Anterior cingulate cortex (tissue), 58 donors: Measurements from ENCODE around the gene DPH5.
"Not testable (repeated sequence)": the region's sequence is repeated elsewhere in the genome, so short reads cannot be mapped to it uniquely, and the experiment has no call there.

Experiments used
- DNase-seq, 58 donors: peaks; one replicate each; lab custom pipeline; 2025; lab: John Stamatoyannopoulos, UW

Gene DPH5

DNA sequence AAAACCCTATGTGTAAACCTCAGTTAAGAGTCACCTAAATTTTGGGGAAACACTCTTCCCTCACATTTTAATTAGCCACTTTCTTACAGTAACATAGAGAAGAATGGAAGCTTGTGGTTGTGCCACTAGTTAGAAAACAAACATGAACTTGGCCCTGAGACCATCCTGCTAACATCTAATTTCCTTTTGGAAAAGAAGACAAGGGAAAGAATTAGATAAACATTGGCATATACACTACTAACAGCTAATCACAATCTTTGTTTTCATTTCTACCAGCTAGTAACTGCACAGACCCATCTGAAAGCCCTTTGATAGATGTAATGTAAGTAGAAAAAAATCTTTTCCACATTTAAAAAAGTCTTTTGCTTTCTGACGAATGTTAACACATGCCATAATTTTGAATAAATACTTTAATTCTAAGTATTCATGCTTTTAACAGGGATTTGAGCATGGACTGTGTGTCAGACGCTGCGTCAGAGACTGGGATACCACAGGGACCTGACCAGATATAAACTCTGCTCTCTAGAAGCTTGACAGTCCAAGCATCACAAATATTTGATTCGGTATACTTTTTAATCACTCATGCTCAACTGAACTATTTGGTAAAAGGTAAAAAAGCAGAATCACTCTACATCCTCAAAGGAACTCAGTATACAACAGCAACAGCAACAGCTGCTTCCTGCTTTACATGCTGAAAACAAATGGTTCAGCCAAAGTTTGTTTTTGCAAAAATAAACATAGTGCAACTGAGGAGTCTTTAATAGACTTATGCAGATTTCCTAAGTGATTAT lies 30.2 kb downstream of the DPH5 start:
- DNase-seq = no peak

DNA sequence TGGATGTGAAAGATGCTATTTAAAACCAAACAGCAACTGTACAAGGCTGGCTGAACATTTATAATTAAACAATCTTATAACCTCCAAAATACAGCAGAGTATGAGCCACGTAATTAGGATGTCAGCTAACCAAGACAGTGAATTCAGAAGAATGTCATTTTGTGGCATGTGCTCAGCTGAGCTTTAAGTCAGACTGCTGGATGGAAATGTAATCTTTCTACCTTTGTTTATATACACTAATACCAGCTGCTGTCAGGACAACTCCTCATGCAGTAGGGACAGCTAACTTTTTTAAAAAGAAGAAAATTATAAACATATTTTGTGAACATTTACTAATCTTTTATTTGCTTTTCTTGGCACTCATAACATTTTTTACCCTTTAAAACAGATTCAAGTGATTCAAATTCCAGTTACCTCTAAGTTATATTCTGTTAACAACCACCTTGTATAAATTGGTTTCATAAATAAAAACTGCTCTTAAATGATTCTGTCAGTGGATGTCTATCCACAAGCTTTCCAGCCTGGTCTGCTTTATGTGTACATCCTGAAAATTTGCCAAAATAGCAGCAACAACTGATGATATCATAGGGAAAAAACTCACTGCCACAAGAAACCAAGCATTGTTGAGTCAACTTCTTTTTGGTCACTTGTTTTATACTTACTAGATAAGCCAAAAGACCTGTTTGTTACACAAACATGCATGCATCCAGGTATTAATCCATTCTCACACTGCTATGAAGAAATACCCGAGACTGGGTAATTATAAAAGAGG lies 36.1 kb downstream of the DPH5 start:
- no peak for DNase-seq

DNA sequence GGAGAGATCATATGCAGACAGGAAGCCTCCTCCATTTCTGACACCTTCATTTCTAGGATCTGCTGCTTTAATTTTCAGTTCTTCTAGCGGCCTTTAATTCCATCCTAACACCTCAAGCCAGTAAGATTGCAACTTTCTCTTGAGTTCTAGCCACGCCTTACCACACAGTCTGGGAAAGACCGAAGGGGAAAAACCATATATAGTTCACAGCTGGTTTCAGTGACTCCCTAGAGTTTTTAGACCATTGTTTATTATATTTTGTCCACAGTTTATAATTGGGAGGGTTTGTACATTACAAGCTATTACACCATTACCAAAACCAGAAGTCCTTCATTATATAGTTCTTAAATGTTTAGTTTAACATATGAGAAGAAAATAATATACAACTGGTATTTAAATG lies 37.5 kb downstream of the DPH5 start:
- DNase-seq = no peak

DNA sequence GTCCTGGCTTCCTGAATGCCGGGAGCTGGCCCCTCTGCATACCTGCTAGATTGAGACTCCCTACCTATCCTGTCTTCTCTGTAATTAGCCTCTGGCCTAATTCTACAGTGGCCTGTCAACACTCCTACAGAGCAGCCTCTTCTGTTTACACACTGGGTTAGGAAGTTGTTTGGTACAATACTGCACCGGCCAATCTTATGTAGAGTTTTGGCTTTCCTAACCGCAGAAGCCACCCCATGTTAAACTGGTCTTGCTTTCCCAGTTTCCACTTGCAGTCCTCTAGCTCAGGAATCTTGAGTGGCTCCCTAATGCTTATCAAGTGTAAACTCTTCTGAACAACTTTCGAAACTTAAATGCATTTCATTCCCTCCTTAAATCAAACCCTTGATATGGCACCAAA lies 42.8 kb downstream of the DPH5 start:
- no peak for DNase-seq

DNA sequence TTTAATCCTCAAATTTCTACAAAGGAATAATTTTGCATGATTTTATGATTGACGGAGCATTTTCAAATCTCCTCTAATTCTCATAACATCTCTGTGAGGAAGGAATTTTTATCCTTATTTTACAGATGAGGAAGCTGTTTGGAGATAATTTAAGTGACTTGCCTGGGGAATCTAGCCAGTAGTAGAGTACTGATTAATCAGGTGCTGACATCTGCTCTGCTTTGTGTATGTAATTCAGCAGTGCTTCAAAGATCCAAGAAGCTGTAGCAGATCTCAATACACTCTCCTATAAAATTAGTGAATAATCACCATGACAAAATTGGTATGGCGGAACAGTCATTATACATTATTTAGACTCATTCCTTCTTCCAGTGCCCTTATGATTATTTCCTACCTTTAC lies 46.0 kb downstream of the DPH5 start:
- no peak for DNase-seq

DNA sequence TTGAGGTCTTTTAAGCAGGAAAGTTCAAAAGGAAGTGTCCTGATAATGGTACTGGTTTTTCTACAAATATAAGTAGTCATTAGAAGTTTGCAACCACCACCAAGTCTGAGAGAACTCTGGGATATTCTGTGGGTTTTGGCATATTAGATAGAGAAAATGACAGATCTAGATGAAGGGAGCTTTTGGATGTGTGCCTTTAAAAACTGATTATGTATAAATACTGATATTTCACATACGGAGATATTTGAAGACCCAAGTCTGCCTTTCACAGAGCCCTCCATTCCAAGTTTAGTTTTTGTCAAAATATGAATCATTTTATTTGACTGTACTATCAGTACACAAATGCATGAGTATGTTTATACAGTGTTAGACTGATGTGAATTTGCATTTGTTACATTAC lies 48.6 kb downstream of the DPH5 start:
- DNase-seq = no peak

DNA sequence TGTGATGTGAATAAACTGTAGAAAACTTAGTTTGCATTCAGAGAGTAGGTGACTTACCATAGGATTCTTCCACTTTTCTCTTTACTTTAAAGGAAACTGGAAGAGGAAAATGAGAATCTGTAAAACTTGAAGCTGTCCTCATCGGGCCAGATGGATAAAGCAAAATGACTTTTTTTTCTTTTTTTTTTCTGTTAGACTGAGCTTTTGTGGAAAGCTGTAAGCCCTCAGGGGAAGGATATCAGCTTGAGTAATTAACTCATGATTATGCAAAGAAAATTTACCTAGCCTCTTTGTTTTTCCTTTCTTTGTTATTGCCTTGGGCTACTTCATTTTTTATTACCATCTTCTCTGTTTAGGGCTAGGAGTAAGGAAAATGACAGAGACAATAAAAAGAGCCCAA lies 53.4 kb downstream of the DPH5 start:
- no peak for DNase-seq

DNA sequence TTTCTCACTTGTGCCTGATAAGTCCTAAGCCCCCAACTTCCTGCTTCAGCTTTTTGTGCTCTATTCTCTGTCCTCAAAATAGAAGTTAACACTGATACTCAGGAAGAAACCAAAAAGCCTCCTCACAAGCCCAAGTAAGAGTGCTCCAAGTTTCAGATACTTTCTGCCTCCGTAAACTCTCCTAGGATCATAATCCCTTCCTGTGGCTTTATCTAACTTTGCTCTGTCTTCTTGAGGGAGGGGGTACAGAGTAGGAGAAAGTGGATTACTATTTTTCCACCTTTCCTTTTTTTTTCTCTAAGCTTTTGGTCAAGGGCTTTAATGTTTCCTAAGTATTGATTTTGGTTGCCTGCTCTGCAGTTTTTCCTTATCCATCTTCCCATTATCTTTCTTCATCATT lies 54.6 kb downstream of the DPH5 start:
- no peak for DNase-seq

DNA sequence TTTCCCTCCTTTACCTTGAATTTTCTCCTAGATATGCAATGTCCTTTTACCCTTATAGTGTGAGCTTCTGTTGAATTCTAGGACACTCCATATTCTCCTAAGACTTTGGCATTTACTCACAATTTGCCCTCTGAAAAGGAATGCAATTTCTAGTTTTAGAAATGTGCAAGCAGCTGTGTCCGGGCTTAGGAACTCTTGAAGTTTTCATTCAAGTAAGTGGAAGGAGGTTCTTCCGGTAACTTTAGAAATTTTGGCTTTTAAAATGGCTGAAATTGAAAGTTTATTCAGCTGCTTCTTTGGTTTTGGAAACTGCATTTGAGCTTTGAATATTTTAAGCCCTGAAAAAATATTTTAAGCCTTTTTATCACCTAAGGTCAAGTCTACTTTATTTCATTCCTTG lies 56.3 kb downstream of the DPH5 start:
- no peak for DNase-seq

DNA sequence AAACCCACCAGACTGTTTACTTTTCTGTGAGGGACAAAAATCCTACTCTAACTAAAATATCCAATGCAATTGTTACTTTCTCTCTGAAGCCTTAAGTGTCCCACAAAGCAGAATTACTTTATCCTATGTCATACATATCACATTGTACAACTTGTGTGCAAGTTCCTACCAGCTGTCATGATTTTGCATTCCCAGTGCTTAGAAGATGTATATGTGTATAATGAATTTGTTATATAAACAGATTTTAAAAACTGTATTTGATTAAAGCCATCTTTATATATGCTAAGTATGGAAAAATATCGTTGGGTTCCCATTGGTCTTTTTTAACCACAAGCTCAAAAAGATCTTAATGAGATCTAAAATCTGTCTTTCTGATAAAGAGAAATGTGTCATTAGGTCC lies 57.0 kb downstream of the DPH5 start:
- DNase-seq = no peak

DNA sequence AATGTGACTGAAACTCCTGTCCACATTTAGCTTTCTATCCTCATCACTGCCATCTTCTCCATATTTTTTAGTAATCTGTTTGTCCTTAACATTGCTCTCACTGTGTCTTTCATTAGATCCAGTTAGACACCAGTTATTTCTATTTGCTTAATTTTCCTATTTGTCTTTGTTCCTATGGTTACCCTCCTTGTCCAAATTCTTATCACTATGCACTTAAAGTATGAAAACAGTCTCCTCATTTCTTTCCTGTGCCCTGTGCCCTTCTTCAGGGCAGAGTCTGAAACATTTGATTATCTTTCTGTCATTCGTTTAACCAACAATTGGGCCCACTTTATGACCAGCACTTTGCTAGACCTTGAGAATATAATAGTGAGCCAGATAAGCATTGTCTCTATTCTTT lies 65.5 kb downstream of the DPH5 start:
- no peak for DNase-seq

DNA sequence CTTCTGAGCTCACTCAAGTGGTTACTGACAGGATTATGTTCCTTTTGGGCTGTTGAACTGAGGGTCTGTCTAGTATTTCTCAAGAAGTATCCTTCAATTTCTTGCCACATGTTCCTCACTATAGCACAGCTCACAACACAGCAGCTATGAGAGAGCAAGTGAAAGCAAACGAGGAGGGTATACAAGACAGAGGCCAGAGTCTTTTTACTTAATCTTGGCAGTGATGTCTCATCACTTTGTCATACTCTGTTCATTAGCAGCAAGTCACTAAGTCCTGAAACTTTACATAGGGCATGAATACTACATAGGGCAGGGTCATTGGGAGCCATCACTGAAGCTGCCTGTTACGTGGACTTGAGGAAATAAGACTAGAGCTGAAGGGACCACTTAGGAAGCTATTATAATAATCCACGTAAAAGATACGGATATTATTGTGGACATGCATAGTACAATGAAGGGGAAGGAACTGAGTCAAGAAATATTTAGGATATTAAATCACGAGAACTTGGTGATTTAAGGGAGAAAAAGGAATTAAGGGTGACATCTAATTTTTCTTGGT lies 66.0 kb downstream of the DPH5 start:
- no peak for DNase-seq

DNA sequence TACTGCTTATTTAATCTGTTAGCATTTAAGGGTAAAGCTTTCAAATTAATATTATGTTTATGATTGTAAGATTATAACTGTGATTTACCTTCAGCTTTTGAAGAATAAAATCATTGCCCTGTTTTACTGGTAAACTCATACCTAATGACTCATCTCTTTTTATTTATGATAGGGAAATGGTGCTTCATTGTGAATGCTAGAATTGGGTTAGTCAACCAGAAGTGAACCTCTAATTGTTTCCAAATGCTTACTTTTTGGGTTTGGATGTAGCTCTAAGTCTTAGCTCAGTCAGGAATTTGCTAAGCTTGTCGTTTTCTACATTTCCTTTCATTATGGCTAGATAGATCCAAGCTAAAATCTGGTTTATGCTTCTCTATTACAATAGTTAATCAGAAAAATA lies 70.3 kb downstream of the DPH5 start:
- DNase-seq = no peak

DNA sequence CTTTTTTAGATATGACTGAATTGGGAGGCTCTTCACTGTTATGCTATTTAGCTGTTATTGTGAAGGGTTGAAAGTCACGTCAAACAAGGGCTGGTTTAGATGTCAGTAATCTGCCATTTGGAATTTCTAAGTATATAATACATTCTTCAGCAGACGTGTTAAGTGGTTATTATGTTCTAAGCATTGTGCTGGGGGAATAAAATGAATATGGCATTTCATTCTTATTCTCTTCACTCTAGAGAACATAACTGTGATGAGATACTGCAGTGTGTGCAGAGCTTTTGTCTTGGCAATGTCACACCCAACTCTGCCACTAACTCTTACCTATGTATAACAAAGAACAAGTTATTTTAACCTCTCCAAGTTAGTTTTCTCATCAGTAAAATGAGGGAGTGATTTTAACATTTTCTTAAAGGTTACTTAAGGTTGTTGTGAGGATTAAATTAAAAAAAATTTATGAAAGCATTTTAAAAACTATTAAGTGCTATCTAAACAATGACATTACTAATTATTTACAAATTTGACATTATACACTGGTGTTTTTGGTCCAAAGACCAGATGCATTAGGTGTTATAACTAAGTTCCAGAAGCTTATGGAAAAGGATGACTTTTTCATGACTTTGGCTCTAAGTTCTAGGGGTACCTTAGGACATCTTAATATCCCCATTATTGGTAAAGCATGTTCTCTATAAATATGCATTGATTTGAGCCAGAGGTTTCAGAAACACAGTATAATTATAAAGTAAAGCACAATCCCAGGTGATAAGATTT lies 71.4 kb downstream of the DPH5 start:
- DNase-seq = no peak

DNA sequence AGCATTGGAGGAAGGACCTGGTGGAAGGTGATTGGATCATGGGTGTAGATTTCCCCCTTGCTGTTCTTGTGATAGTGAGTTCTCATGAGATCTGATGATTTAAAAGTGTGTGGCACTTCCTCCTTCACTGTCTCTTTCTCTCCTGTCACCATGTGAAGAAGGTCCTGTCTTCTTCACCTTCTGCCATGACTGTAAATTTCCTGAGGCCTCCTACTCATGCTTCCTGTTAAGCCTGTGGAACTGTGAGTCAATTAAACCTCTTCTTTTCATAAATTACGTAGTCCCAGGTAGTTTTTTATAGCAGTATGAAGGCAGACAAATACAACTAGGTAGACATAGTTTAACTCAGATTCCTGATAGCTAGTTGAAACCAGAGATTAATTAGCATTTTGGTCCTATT lies 72.6 kb downstream of the DPH5 start:
- DNase-seq = not testable (repeated sequence)

DNA sequence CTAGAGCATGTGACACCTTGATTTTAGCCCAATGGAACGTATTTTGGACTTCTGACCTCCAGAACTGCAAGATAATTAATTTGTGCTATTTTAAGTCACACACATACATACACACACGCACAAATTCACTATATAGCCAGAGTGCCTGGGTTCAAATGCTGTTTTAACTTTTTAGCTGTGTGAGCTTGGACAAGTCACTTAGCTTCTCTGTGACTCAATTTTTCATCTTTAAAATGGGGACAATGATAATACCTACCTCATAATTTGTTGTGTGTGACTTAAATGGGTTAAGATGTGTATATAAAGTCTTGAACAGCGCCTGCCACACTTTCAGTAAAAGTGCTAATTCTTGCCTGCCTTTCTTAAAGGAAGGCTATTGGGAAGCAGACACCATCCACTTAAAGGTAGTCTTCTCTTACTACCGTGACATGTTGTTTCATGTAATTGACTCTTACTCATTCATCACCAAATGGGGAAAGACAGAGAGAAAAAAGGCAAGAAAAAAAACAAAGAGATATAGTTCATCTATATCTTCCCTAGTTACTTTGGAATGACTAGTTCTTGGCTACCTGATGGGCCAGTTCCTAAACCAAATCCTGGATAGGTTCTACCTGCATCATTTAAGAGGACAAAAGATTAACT lies 73.4 kb downstream of the DPH5 start:
- DNase-seq = no peak

DNA sequence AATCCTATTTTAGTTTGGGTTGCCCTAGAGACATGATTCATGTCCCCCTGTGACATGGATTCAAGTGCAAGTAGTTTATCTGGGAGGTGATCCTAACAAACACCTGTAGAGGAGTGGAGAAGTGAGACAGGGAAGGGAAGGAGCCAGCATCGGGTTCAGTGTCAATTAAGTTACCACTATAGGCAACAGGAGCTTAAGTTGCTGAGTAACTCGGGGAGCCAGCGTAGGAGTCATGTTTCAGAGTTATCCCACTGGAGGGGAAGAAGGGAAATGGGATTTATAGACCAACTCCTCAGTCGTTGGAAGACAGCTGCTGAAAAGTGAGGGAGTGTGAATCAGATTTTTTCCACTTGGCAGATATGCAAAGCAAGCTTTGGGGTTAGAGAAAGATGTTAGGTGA lies 74.8 kb downstream of the DPH5 start:
- DNase-seq = no peak

DNA sequence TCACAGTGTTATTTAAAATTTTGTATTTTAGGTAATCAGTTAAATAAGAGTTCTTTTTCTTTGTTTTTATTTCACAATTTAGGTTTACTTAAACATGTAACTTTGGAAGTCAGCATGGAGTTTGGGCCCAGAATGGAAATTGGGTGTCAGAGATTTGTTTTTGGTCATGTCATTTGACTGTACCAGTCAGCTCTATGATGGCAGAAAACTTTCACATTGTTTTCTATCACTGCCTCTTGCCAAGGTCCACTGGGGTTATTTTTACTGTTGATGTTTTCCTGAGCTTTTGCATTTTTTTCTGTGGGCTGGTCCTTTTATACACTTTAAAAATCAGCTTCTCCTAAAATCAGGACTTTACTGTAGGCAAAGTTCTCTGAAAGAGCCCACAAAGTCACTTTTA lies 75.2 kb downstream of the DPH5 start:
- no peak for DNase-seq

DNA sequence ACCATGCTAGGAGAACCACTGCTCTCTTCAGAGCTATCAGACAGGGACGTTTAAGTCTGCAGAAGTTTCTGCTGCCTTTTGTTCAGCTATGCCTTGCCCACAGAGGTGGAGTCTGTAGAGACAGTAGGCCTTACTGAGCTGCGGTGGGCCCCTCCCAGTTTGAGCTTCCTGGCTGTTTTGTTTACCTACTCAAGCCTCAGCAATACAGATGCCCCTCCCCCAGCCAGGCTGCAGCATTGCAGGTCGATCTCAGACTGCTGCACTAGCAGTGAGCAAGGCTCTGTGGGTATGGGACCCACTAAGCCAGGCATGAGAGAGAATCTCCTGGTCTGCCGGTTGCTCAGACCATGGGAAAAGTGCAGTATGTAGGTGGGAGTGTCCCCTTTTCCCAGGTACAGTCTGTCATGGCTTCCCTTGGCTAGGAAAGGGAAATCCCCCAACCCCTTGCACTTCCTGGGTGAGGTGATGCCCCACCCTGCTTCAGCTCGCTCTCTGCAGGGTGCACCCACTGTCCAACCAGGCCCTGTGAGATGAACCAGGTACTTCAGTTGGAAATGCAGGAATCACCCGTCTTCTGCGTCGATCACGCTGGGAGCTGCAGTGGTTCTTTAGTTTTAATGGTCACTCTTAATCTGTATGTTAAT lies 75.9 kb downstream of the DPH5 start:
- DNase-seq = not testable (repeated sequence)
